SU-DHL-6 (cell line): ENCODE data around the gene ZC3H7B.

Source experiments
- H2AFZ ChIP-seq: fragments of 200-600 bp; sonication (generic); 2 replicates; pipeline ENCODE4 v1.6.1; 2014; ENCODE audit warnings: low read depth, mild to moderate bottlenecking, moderate library complexity, mixed read lengths, antibody characterized with exemption, low read length; ENCODE audit not compliant: severe bottlenecking
- H3F3A ChIP-seq: fragments of 200-600 bp; shearing (Covaris generic); 2 replicates; pipeline ENCODE4 v1.6.0; 2016; ENCODE audit warnings: antibody characterized with exemption, mild to moderate bottlenecking; ENCODE audit not compliant: insufficient read depth
- H3K27ac ChIP-seq: fragments of 200-600 bp; sonication (generic); 2 replicates; pipeline ENCODE4 v1.5.1; 2016; ENCODE audit warnings: low read depth, mild to moderate bottlenecking, low read length, moderate library complexity, mixed read lengths
- H3K27me3 ChIP-seq: fragments of 200-600 bp; sonication (generic), shearing (Covaris generic); 2 replicates; pipeline ENCODE4 v1.6.0; 2014; ENCODE audit warnings: mild to moderate bottlenecking, low read length
- H3K36me3 ChIP-seq: fragments of 200-600 bp; sonication (generic); 2 replicates; pipeline ENCODE4 v1.6.1; 2014; ENCODE audit warnings: mild to moderate bottlenecking, low read length, mixed read lengths
- H3K4me2 ChIP-seq: fragments of 300-600, 200-600 bp; shearing (Covaris generic), sonication (generic); 2 replicates; pipeline ENCODE4 v1.6.0; 2014; ENCODE audit warnings: low read length, low read depth, mild to moderate bottlenecking; ENCODE audit not compliant: poor library complexity, severe bottlenecking
- H3K4me3 ChIP-seq: fragments of 200-600 bp; sonication (generic); 2 replicates; pipeline ENCODE4 v1.5.1; 2014; ENCODE audit warnings: antibody characterized with exemption, low read length, mild to moderate bottlenecking, mixed read lengths; ENCODE audit not compliant: insufficient read depth, poor library complexity, severe bottlenecking
- H3K79me2 ChIP-seq: fragments of 200-600 bp; sonication (generic); 2 replicates; pipeline ENCODE4 v1.6.1; 2014; ENCODE audit warnings: mild to moderate bottlenecking, low read length, moderate library complexity; ENCODE audit not compliant: insufficient read depth
- H3K9ac ChIP-seq: fragments of 200-600 bp; sonication (generic); 2 replicates; pipeline ENCODE4 v1.7.0; 2014; ENCODE audit warnings: mild to moderate bottlenecking, low read length
- H3K9me2 ChIP-seq: fragments of 200-600 bp; sonication (generic); replicated peaks from 2 replicates; pipeline ENCODE4 v1.6.1; 2014; ENCODE audit warnings: low read length; ENCODE audit not compliant: insufficient read depth
- H3K9me3 ChIP-seq: fragments of 200-600 bp; sonication (generic); 2 replicates; pipeline ENCODE4 v1.6.1; 2014; ENCODE audit warnings: low read length, mixed read lengths; ENCODE audit not compliant: insufficient read depth
- H4K20me1 ChIP-seq: fragments of 200-600 bp; sonication (generic); 2 replicates; pipeline ENCODE4 v1.6.1; 2014; ENCODE audit warnings: low read depth, mild to moderate bottlenecking, antibody characterized with exemption, low read length, moderate library complexity, mixed read lengths
- CTCF ChIP-seq: fragments of 200-600 bp; sonication (generic); IDR thresholded peaks from one replicate; pipeline ENCODE4 v1.5.1; 2017; ENCODE audit warnings: antibody characterized with exemption, mild to moderate bottlenecking, low read length, moderate library complexity; ENCODE audit not compliant: insufficient read depth, poor library complexity, severe bottlenecking
- EZH2phosphoT487 ChIP-seq: fragments of 200-600 bp; sonication (generic), shearing (Covaris generic); conservative IDR thresholded peaks from 2 replicates; pipeline ENCODE4 v1.6.1; 2018; ENCODE audit warnings: mild to moderate bottlenecking, antibody characterized with exemption, low read length, moderate library complexity, mixed read lengths

The ZC3H7B gene

GRCh38 chr22:41383085-41383484 is 81.8 kb downstream of the ZC3H7B start:
- Histone ChIP-seq H3K27me3 (no peaks in the 10 kb centered on the region), H3K9ac (peak overlapping the region; percentile 75), H3K4me2 (peak overlapping the region; percentile 92), H3K27ac (no peak overlapping the region), H3K79me2 (no peaks in the 10 kb centered on the region), H4K20me1 (no peaks in the 10 kb centered on the region), H3K9me2 (no peaks in the 10 kb centered on the region), H3K4me3 (peak overlapping the region; percentile 85), H3K36me3 (no peaks in the 10 kb centered on the region), H3F3A (no peaks in the 10 kb centered on the region), H2AFZ (no peak overlapping the region), H3K9me3 (no peaks in the 10 kb centered on the region)
- no peak for TF ChIP-seq EZH2phosphoT487
- no peak for TF ChIP-seq CTCF

GRCh38 chr22:41384128-41384527 is 82.8 kb downstream of the ZC3H7B start:
- Histone ChIP-seq H4K20me1 (no peaks in the 10 kb centered on the region), H3K9me2 (no peaks in the 10 kb centered on the region), H3K79me2 (no peaks in the 10 kb centered on the region), H3K27me3 (no peaks in the 10 kb centered on the region), H2AFZ (no peak overlapping the region), H3F3A (no peaks in the 10 kb centered on the region), H3K4me3 (no peak overlapping the region), H3K9me3 (no peaks in the 10 kb centered on the region), H3K36me3 (peaks cover 3% of the 10 kb centered on the region; the same call in 1 of the 2 replicates), H3K9ac (no peak overlapping the region), H3K4me2 (no peak overlapping the region), H3K27ac (no peak overlapping the region)
- no peak for TF ChIP-seq CTCF
- no peak for TF ChIP-seq EZH2phosphoT487

GRCh38 chr22:41387341-41387740 is 86.0 kb downstream of the ZC3H7B start:
- Histone ChIP-seq H2AFZ (no peak overlapping the region), H3F3A (no peaks in the 10 kb centered on the region), H3K79me2 (no peaks in the 10 kb centered on the region), H4K20me1 (no peaks in the 10 kb centered on the region), H3K27ac (no peak overlapping the region), H3K9me2 (no peaks in the 10 kb centered on the region), H3K27me3 (no peaks in the 10 kb centered on the region), H3K9me3 (no peaks in the 10 kb centered on the region), H3K4me2 (no peak overlapping the region), H3K4me3 (no peak overlapping the region), H3K9ac (no peak overlapping the region), H3K36me3 (peaks cover 3% of the 10 kb centered on the region; the same call in 1 of the 2 replicates)
- TF ChIP-seq CTCF (no peak), EZH2phosphoT487 (no peak)
